ENCODE results near the gene STXBP5.

Gene STXBP5

GRCh38 chr6:147204060-147204785, at the start of gene STXBP5:
Gene STXBP5 (plus strand): TSS chr6:147204417. CDS start chr6:147204533, 116 bp downstream.
- DNase-seq = peak; percentile 1 to 50

DNA sequence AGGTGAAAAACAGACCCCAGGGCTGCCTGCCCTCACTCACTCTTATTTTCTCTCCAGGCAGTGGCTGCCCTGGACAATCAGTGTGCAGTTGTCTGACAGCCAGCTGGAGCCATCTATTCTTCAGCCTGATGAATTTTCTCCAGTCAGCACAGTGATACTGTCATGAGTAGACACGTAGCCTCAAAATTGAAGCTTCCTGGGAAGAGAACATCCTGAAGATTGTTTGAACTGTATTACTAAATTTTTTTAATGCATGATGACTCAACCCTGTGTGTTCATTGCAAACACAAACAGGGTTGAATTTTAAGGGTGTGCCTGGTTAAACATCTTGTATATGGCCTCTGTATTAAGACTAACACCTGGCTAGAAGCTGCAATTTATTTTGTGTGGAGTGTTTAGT, 49.8 kb upstream of the STXBP5 start:
- peak; percentile 82 to 84 for DNase-seq

DNA sequence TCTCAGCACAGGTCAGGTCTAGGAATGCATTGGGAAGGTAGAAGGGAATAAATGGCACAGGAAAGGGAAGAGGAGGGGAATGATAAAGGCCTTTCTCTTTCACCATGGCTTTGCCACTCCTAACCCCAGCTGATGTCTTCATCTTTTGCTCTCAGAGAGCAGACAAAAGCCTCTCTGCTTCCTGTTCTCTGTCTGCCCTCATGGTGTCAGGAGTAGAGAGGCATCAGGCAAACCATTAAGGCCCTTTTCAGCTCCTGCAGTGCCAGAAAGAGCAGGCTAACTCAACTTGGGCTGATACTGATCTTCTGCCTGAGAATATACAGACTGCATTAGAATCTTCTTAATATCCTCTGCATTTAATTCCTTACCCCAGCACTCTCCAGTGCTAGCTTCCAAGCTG, 48.0 kb upstream of the STXBP5 start:
- peak in 1 of 2 experiments; percentile 6 for DNase-seq

DNA sequence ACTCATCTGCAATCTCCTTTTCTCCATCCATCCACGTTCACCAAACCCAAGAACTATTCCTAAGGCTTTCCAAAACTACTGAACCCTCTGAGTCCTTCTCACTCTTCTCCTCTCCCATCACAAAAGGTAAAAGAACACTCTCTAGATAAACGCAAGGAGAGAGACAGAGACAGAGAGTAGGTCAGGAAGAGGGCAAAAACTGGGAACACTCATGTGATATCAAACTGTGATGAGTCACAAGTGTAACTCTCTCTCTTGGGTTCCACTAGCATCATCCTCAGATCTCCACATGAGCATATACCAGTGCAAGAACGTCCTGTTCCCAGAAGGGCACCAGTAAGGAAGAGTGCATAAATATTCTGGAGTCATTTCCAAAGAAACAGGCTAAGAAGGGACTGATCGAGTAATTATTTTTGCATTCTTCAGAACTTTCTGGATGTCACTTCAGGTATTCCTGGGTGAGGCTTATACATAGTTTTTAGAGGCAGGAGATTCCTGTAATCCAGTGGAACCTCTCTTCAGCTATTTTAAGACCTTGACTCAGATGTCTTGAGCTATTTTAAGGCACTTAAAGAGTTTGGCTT, 47.3 kb upstream of the STXBP5 start:
- DNase-seq = no peak

DNA sequence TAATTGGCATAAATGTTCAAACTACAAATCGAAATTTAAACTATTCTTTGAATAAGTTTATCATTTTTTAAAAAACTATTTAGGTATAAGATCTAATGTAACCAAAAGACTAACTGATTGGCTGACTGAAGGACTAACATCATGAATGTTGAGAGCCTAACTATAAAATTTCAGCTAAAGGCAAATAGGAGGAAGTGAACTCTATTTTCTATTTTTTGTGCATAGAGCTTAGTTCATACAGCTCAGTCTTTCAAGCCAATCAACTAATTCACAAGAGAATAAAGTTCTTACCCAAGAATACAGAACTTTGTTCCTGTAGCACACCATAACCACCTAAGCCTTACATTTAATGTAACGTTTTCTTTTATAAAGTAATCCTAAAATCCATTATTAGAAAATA, 46.3 kb upstream of the STXBP5 start:
- DNase-seq = no peak

DNA sequence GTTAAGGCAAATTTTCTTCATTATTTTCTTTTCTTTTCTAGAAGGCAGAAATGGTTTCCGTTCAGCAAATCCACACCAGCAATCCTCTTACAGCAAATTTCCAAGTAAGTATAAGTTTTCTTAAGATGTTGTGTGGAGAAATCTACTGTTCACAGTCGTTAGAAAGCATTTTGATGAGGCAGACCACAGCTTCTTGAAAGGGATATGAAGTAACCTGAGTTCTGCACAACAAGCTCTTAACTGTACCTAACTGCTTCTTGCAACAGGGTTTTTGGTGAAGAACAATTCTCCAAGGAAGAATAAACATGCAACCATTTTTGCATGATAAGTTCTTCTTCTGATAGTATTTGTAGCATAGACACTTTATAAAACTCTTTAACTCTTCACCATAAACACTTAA, 45.3 kb upstream of the STXBP5 start:
- DNase-seq = no peak

DNA sequence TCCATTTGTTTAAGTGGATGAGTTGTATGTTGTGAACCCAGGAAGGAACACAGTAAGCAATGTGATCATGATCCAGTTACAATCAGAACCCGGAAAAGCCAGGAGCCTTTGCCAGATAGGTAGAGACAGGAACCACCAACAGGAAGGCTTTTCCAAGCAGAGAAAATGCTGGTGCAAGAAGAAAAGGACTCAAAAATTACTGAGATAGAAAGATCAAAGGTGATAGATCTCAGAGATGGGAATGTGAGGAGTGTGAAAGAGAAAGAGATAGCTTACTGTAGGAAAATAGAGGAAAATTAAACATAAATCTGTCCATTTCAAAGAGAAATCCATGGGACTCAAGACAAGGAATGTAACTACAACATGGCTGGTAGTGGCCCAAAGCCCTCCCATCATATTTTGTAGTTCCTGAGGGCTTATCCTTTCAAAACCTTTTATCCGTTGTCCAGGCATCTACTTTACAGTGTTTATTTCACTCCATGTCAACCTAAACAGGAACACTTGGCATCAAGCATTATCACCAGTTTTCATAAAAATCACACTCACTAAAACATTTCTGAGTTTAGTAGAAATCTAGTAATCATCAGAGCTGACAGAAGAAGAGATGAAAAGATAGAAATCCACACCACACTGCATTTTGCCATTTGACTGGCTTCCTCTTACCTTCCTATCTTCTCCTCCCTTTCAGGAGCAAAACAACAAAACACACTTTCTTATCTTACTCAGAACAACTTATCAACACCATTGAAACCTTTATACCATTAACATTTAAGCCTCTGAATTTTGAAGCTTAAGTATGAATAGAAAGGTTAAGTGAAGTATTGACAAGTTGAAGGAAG, 44.5 kb upstream of the STXBP5 start:
- DNase-seq = no peak

GRCh38 chr6:147160593-147160992, 43.6 kb upstream of the STXBP5 start:
- DNase-seq = no peak

- DNase-seq = peak in 1 of 2 experiments; percentile 20
Measured at GRCh38 chr6:147161253-147161973, 42.8 kb upstream of the STXBP5 start.

- DNase-seq = peak; percentile 87 to 90
Measured at GRCh38 chr6:147161974-147162495, 42.2 kb upstream of the STXBP5 start.

GRCh38 chr6:147164761-147165160, 39.5 kb upstream of the STXBP5 start:
- no peak for DNase-seq

DNA sequence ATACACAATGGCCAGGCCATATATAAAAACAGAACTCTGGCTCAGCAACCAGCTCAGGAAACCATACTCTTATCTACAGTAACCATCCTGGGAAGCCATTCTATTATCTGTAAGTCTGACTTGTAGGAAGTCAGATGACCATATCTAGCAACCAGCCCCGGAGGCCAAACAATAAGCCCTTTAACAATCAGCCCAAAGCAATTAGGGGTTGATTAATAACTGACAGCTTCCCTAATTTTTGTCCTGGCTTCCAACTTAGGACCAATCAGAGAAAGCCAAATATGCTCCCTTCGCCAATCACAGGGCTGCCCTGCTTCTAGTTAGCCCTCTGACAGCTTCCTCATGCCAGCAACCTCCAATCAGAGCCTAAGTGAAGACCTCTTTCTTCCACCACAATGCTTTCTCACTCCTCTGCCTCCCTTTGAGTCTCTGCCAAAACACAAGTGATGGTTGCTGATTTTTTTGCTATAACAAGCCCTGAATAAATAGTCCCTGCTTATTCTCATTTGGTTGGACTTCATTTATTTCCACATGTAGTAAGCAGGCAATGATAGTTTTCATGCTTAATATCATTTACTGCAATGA, 37.8 kb upstream of the STXBP5 start:
- DNase-seq = no peak

DNA sequence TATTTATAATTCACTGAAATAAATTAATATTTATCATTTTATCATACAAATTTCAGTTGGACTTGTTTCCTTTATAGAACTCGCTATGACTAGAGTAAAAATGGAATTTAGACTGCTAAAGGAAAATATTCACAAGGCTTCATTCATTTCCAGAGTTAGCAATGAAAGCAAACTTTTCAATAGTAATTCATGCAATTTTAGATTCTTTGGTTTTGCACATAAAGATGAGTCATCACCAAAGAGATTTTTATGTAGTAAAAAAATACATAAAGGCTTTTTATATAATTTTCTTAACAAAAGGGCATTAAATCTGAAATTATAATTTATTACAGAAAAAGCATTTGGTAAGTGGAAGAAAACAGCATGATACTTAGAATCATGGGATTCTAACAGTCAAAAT, 37.2 kb upstream of the STXBP5 start:
- DNase-seq = no peak

DNA sequence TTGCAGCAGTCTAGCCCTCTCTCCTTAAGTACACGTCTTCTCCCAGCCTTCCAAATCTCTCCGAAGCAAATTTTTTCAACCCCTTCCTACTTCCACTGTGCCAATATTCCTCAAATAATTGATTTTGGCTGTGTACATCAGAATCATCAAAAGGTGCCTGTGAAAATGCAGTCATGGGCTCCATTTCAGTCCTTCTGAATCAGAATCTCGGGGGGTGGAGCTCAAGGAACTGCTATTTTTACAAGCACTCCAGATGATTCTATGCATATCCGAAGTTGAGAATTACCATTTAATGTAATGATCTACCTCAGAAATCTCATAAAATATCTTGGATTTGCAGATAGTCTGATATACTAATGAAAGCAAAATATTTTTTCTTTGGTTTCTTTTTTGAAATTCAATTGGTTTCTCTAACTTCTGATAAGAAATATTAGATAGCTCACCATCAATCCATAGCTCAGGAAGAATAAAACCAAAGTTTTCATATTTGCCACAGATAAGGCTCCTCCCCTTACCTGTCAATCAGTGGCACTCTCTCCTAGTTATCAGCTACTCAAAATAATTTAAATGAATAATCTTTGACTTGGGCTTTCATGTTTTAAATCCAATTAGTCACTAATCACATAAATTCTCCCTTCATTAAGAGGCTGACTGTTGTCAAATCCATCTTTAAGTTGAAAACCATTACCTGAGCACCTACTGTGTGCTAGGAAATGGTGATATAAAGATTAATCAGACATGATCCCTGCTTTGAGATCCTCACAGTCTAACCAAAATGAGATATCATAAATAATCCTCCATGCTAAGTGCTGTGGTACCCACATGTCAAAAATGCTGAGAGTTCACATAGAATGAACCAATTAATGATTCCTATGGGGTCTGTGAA, 36.4 kb upstream of the STXBP5 start:
- DNase-seq = no peak

GRCh38 chr6:147169529-147169928, 34.7 kb upstream of the STXBP5 start:
- DNase-seq = no peak

DNA sequence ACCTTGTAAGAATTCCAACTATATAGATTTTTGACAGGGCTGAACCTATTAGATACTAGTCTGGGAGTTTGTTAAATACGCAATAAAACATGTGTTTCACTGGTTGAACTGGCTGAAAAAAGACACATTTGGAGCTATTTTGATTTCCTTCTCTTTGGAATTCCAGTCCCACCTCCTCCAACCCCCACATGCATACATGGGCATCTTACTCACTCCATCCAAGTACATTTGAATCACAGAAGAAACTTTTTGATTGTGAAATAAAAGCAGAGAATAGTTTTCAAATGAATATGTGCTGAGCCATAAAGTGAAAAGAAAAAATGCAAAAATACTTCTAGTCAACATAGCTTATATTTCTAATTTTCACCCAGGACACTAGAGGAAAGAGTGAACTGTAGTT, 33.9 kb upstream of the STXBP5 start:
- DNase-seq = no peak

DNA sequence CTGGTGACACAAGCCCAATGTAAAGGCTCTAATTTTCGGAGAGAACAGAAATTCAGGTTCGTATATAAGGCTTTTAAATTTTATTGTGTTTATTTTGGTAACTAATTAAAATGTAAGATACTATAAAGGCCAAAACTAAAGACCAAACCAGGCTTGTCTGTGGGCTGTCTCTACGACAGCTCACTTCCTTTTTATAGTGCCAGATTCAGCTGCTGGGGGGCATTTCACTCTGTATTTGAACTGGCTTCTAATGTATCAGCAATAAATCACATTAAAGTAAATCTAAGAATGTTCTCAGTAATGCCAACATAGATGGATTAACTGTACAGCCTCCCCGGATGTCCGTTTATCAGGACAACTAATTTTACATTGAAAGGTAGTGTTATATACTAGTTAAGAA, 31.1 kb upstream of the STXBP5 start:
- DNase-seq = no peak

GRCh38 chr6:147173675-147174308, 30.4 kb upstream of the STXBP5 start:
- no peak for DNase-seq

DNA sequence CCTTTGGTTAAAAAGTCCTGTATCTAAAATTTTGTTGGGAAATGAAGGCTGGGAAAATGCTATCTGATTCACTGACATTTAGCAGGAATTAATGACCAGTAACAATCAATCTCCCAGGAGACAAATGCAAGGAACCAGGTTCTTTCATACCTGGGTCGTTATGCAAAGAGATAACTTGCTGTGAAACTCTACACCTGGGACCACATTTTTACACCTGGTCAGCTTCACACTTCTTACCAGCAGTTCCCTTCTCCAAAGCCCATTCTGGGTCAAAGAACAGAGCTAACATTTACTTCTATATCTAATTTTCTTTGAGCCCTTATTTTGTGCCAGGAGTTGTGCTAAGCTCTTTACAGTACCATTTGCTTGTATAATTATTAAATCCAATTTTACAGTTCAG, 27.4 kb upstream of the STXBP5 start:
- no peak for DNase-seq

GRCh38 chr6:147177286-147177685, 26.9 kb upstream of the STXBP5 start:
- no peak for DNase-seq

- no peak for DNase-seq
Measured at GRCh38 chr6:147178355-147178754, 25.9 kb upstream of the STXBP5 start.

All from SHP77 (cell line).